HG03575 (cell line): ENCODE data around the gene G0S2.

Source experiments
- ATAC-seq: cut with Tn5 transposase; IDR thresholded peaks from one replicate; pipeline ENCODE4 v1.9.1; 2021; ENCODE audit not compliant: unreplicated experiment, insufficient number of reproducible peaks, low FRiP score; ENCODE audit errors: extremely low read depth

Gene G0S2

GRCh38 chr1:209646558-209646957 is 28.7 kb upstream of the G0S2 start:
- no peak for ATAC-seq

GRCh38 chr1:209647156-209647555 is 28.1 kb upstream of the G0S2 start:
- ATAC-seq, result no peak

DNA sequence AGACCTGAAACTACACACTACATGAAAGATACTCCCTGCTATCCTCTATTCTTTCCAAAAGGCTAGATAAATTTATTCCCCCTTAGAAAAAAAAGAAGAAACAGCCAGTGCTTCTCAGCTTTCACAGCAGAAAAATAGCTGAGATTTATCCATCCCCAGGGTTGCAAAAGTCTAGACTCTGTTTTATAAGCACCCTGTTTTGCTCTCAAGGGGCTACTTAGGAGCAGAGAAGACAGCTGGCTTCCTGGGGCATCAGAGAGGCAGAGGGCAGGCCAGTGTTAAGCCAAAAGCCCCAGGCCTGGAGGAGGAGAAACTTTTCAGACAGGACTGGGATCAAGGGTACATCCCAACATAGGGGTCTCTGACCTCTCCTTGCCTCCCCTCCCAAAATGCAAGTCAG is 26.9 kb upstream of the G0S2 start:
- no peak for ATAC-seq

DNA sequence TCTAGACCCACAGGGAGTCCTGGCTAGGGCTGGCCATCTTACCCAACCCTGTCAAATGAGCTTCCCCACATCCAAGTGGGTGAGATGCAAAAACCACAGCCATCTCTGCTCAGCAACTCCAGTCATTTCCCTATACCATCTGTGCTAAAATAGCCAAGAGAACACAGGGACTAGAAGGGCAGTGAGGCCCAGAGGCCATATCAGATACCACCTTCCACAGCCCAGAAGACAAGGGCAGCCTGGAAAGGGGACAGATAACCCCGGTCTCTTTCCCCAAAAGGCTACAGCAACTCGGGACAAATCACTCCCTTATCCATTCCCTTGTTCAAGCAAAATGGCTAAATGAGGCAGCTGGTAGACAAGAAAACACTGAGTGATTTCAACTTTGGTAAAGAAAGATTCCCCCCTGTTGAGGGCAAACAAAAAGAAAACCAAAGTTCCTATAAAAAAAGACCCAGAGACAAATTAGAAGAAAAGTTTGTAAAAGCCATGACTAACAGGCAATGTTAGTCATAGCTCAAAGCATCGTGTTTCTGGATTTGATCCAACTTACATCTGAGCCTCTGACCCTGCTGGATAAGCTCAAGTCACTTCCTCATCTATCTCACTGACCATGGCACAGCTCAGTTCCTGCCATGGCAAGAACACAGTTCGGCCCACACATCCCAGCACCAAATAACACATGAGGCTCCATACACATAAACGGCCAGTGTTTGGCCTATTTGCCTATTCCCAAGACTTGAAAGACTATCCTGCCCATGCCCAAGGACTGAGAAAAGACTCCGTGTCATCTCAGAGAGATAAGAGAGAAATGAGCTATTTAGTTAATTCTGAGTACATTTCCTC is 26.1 kb upstream of the G0S2 start:
- ATAC-seq, result no peak

GRCh38 chr1:209650454-209650853 is 24.8 kb upstream of the G0S2 start:
- ATAC-seq, result no peak

- peak; percentile 51 for ATAC-seq
Observed at GRCh38 chr1:209651138-209651587, 24.0 kb upstream of the G0S2 start.

GRCh38 chr1:209652121-209652735 is 23.0 kb upstream of the G0S2 start, which contains the start of gene LAMB3:
Gene LAMB3 (minus strand): TSS chr1:209652425. CDS start chr1:209650944, 1,481 bp downstream.
- no peak for ATAC-seq

DNA sequence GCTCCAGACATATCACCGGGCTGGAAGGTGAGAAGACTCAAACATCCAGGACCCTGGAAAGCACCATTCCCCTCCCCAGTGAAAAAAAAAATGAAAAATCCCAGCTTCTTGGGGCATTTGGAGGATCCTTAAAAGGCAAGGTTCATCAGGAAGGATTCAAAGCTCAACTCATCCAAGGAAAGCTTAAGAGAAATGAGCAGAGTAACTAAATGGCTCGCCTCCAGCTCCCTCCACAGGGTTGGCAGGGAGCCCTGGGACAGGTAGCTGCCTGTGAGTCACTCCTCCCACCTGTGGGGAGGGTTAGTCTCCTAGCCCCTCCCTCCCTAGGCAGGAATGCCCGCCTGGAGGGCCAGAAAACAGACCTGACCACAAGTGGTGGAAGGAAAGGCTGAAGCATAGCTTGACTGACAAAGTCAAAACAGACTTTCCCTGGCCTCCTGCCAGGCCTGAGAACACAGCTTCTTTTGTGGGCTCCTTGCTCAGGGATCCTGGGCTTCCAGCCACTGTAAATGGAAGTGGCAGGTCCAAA is 22.3 kb upstream of the G0S2 start:
- ATAC-seq, result no peak

DNA sequence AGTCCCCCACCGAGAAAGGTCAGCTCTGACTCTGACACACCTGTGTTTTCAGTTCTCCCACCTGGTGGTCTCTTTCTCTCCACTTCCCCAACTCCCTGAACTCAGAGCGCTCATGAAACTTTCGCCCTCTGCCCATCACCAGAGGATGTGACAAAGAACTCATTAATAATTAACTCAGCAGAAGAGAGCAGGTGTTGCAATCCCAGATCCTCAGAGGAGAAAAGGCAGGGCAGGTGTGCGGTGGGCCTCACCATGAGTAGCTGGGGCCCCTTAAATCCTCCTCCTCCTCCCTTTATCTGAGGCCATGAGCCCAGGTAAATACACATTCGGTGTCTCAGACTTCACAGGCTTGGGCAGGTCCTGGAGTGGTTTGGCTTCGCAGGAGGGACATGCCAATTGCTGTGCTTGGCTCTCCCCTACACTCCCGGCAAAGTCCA is 21.3 kb upstream of the G0S2 start:
- no peak for ATAC-seq

GRCh38 chr1:209655411-209656231 is 19.6 kb upstream of the G0S2 start:
- ATAC-seq, result no peak

- no peak for ATAC-seq
Observed at GRCh38 chr1:209657140-209657879, 17.9 kb upstream of the G0S2 start.

DNA sequence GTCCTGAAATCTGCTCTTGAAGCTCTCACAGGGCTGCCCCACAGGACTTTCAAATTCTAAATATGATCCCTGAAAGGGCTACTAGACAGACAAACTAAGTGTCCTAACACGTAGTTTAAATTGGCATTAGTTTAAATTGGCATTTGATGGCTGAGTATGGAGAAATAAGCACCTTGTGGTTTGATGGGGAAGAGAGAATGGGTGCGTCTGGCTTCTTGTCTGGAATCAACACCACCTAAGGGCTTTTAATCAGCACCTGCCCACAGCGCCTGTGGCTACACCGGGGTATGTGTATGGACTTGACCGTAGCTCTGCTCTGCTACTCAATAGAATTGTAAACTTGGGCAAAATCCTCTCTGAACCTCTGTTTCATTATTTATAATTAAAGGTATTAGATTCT is 17.3 kb upstream of the G0S2 start:
- ATAC-seq, result no peak

- ATAC-seq, result peak; percentile 90
Observed at GRCh38 chr1:209659909-209660308, 15.3 kb upstream of the G0S2 start.

DNA sequence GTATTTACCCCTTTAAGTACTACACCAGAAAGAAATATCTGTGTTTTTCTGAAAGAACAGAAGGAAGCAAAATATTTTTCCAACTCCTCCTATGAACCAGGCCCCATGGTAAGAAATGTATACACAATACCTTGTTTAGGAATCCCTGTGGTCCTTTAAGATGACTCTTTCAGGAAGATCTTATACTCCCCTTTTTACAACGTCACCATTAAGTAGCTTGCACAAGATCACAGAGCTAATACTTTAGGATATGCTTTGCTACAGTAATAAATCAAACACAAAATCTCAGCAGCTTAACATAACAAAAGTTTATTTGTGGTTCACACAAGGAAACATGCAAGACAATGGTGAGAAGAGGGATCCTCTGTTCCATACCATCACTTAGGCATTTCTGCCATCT is 14.1 kb upstream of the G0S2 start:
- ATAC-seq, result no peak

DNA sequence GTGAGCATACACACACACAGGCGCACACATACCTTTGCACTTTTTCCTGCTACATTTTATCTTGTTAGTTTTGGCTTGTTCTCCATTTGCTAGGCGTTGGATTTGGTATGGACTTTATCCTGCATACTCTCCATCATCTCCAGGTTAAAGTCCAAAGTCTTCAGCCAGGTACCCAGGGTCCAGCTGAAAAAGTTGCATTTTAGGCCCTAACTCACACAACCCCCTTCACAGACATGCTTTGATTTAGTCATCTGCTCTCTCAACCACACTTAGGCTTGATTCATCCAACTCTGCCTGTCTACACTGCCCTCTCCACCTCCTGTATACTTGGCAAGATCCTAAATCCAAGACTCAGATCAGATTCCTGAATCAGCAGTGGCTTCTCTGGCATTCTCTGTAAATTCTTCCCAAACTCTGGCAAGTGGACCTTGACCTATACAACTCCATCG is 12.3 kb upstream of the G0S2 start:
- no peak for ATAC-seq

GRCh38 chr1:209667103-209667502 is 8.1 kb upstream of the G0S2 start:
- ATAC-seq, result no peak

DNA sequence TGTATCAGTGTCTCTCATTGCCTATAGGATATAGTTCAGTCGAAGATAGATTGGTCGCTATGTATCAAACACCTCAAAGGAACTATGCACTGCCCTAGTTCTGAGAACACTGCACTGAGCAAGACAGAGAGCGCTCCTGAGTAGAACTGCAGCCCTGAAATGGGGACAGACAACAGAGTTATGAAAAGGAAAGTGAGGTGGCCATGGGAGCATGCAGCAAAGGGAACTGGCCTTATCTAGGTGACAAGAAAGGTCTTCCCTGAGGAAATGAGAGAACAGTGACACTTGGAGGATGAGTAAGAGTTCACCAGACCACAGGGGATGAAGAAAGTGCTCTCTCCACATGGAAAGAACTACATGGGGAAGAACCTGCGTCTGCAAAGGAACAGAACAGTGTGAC is 7.5 kb upstream of the G0S2 start:
- ATAC-seq, result no peak

- ATAC-seq, result no peak
Observed at GRCh38 chr1:209670441-209671082, 4.7 kb upstream of the G0S2 start.
